NCI-H2196 treated with DMSO at 0.1 percent for 48 hours (cell line): Measurements from ENCODE around the gene CDC42BPA.
"Not testable (repeated sequence)": the region's sequence is repeated elsewhere in the genome, so short reads cannot be mapped to it uniquely, and the experiment has no call there.

Source experiments
- DNase-seq: peaks from one replicate; lab custom pipeline; 2025; ENCODE audit not compliant: unreplicated experiment; lab: John Stamatoyannopoulos, UW

The CDC42BPA gene

GRCh38 chr1:226967665-226968064, 350.6 kb downstream of the CDC42BPA start:
- no peak for DNase-seq

- no peak for DNase-seq
Observed at GRCh38 chr1:226966683-226967082, 351.6 kb downstream of the CDC42BPA start.

GRCh38 chr1:226965581-226966440, 352.5 kb downstream of the CDC42BPA start:
- DNase-seq = no peak

GRCh38 chr1:226964611-226965486, 353.4 kb downstream of the CDC42BPA start:
- DNase-seq = no peak

GRCh38 chr1:226964068-226964425, 354.2 kb downstream of the CDC42BPA start:
- no peak for DNase-seq

- DNase-seq = no peak
Observed at GRCh38 chr1:226962421-226963391, 355.6 kb downstream of the CDC42BPA start.

GRCh38 chr1:226960944-226961765, 357.1 kb downstream of the CDC42BPA start:
- DNase-seq = no peak

GRCh38 chr1:226960256-226960655, 358.0 kb downstream of the CDC42BPA start:
- DNase-seq = no peak

- DNase-seq = no peak
Observed at GRCh38 chr1:226958300-226958699, 360.0 kb downstream of the CDC42BPA start.

- no peak for DNase-seq
Observed at GRCh38 chr1:226957714-226958113, 360.6 kb downstream of the CDC42BPA start.

- DNase-seq = no peak
Observed at GRCh38 chr1:226956942-226957713, 361.2 kb downstream of the CDC42BPA start.

- DNase-seq = not testable (repeated sequence)
Observed at GRCh38 chr1:226955857-226956256, 362.4 kb downstream of the CDC42BPA start.

- DNase-seq = no peak
Observed at GRCh38 chr1:226954777-226955176, 363.5 kb downstream of the CDC42BPA start.

- DNase-seq = no peak
Observed at GRCh38 chr1:226954337-226954736, 364.0 kb downstream of the CDC42BPA start.

GRCh38 chr1:226953175-226953800, 365.0 kb downstream of the CDC42BPA start:
- DNase-seq = no peak

- no peak for DNase-seq
Observed at GRCh38 chr1:226952118-226952441, 366.2 kb downstream of the CDC42BPA start.

- DNase-seq = no peak
Observed at GRCh38 chr1:226951286-226952117, 366.8 kb downstream of the CDC42BPA start.

- no peak for DNase-seq
Observed at GRCh38 chr1:226950871-226951270, 367.4 kb downstream of the CDC42BPA start.
